ENCODE data around the gene DUSP8.

Gene DUSP8

DNA sequence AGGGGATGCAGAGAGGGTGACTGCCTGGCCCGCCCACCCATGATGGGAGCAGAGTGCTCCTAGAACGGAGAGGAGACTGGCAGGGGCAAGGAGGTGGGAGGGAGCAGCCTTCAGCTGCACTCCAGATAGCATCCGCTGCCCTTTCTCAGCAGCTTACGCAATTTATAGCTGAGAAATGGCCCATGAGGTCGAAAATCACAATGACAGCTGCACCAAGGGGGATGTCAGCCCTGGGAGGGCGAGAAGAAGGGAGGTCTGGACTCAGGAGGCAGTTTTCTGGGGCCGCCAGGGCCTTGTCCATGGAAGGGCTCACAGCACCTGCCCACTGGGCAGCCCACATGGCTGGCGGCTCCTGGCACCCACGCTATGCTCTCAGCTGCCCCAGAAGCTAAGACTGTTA, 67.9 kb downstream of the DUSP8 start:
- no peak overlapping the region for H2AFZ ChIP-seq (ENCODE audit: low read depth, low read length, severe bottlenecking)
- H3K27me3 ChIP-seq (ENCODE audit: low read length) = no peaks in the 10 kb centered on the region
- no peaks in the 10 kb centered on the region; the same call in 1 of the 2 replicates for H4K20me1 ChIP-seq (ENCODE audit: low read depth, low read length)
- no peak overlapping the region for H3K9ac ChIP-seq (ENCODE audit: low read length)
- H3K9me2 ChIP-seq (replicated peaks; ENCODE audit: insufficient read depth, low read length) = no peaks in the 10 kb centered on the region
- H3K9me3 ChIP-seq (ENCODE audit: insufficient read depth, low read length) = no peaks in the 10 kb centered on the region
- no peak overlapping the region for H3K27ac ChIP-seq (ENCODE audit: low read depth, low read length)
- TF ChIP-seq, protein P1, sequence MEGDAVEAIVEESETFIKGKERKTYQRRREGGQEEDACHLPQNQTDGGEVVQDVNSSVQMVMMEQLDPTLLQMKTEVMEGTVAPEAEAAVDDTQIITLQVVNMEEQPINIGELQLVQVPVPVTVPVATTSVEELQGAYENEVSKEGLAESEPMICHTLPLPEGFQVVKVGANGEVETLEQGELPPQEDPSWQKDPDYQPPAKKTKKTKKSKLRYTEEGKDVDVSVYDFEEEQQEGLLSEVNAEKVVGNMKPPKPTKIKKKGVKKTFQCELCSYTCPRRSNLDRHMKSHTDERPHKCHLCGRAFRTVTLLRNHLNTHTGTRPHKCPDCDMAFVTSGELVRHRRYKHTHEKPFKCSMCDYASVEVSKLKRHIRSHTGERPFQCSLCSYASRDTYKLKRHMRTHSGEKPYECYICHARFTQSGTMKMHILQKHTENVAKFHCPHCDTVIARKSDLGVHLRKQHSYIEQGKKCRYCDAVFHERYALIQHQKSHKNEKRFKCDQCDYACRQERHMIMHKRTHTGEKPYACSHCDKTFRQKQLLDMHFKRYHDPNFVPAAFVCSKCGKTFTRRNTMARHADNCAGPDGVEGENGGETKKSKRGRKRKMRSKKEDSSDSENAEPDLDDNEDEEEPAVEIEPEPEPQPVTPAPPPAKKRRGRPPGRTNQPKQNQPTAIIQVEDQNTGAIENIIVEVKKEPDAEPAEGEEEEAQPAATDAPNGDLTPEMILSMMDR (IDR thresholded peaks at IDR 0.05; ENCODE audit: insufficient read depth, low read length, poor library complexity, severe bottlenecking) = no peak
- no peak for TF ChIP-seq EZH2phosphoT487 (conservative IDR thresholded peaks at IDR 0.05; ENCODE audit: low read length)
- no peaks in the 10 kb centered on the region for H3F3A ChIP-seq (ENCODE audit: insufficient read depth)
- H3K79me2 ChIP-seq (ENCODE audit: insufficient read depth, low read length) = peaks cover 23% of the 10 kb centered on the region; the same call in 1 of the 2 replicates
- no peaks in the 10 kb centered on the region for H3K36me3 ChIP-seq (ENCODE audit: low read length)
- H3K4me2 ChIP-seq (ENCODE audit: low read depth, low read length, poor library complexity, severe bottlenecking) = no peak overlapping the region
- H3K4me3 ChIP-seq (ENCODE audit: insufficient read depth, low read length, poor library complexity, severe bottlenecking) = no peak overlapping the region

Measured in SU-DHL-6 (cell line).